ENCODE measurements around the gene ELF2.

The ELF2 gene

GRCh38 chr4:139007640-139008039 is 169.4 kb downstream of the ELF2 start:
- H3K27ac ChIP-seq (ENCODE audit: poor library complexity, severe bottlenecking): no peak overlapping the region
- no peaks in the 10 kb centered on the region for H3K27me3 ChIP-seq (ENCODE audit: insufficient read depth, poor library complexity, severe bottlenecking)
- no peak for TF ChIP-seq CTCF (IDR thresholded peaks at IDR 0.05; ENCODE audit: poor library complexity, severe bottlenecking)
- no peaks in the 10 kb centered on the region for H3K4me1 ChIP-seq (ENCODE audit: insufficient read depth, poor library complexity, severe bottlenecking)
- H3K4me3 ChIP-seq (ENCODE audit: severe bottlenecking): no peak overlapping the region
- no peaks in the 10 kb centered on the region for H3K9me3 ChIP-seq (ENCODE audit: severe bottlenecking)
- ATAC-seq (ENCODE audit: low read depth): no peak
- H3K36me3 ChIP-seq (ENCODE audit: low read depth): no peaks in the 10 kb centered on the region
- no peak for DNase-seq (ENCODE audit: low spot score)
